ENCODE measurements around the gene EXOC6B.

The EXOC6B gene

DNA sequence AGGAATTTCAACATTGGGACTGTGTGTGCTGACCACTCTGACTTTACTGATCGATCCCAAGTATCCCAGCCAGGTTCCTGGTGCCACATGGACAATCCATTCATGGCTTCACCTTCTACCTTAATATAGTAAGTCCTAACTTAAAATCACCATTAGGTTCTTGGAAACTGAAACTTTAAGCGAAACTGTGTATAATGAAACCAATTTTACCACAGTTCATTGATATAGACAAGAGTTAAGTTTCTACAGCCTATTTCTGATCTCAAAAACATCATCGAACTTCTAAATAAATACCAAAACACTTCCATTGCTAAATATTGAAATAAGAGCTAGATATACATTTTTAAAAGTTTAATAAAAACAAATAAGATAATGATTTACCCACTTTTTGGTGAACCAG, 4.4 kb upstream of the EXOC6B start:
- DNase-seq (ENCODE audit: low read depth in 2 of 3, low spot score in 1 of 3), result no peak

DNA sequence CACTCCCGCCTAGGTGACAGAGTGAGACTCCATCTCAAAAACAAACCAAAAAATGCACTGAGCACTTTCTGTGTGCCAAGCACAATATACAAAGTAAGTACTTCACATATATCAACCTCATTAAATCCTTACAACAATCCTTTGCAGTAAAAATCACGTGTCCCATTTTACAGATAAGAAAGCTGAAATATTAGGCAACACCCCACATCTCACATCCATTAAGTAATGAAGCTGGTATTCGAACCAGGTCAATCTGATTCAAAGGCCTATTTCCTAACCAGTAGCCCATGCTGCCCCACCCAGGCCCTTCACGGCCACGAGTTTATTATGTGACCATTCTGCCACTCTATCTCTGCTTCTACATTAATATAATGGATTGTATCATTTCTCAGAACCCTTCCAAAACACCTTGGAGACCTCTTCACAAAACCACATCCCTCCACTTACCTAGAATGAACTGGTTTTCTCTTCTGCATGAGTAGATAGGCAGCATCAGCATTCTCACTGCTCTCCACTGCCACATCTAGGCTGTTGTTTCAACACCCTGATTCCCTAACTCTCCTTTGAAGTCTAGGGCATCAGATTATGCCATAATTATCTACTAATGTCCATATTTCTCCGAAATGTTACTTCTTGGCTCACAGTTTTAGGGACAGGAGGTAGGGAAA, 3.1 kb upstream of the EXOC6B start:
- DNase-seq (ENCODE audit: low read depth in 2 of 3, low spot score in 1 of 3), result no peak

DNA sequence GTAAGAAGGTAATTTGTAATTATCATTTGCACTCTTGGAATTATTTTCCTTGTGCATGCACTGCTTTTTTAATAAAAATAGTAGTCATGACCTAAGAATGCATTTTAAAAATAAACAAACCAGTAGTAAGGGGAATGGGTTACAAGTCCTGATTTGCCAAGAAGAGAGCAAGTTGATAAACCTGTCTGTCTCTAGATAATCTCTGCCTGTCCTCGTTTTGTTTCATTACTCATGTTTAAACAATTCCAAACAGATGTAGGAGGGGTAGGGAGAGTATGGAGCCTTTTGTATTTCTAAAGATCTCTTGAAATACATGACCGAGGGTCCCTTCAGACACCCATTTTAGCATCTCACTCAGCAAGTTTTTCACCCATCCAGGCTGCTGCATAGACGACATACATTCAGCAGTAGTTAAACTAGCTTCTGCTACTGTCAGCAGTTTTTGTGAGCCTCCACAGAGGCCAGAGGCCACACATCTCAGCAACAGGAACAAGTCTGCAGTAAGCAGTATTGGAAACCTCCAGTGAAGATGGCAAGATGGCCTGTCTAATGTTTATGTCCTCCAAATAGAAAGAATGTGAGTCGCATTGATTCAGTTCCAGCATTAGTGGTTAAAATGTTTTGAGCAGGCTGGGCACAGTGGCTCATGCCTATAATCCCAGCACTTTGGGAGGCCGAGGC, 2.3 kb upstream of the EXOC6B start:
- DNase-seq (ENCODE audit: low read depth in 2 of 3, low spot score in 1 of 3), result no peak

DNA sequence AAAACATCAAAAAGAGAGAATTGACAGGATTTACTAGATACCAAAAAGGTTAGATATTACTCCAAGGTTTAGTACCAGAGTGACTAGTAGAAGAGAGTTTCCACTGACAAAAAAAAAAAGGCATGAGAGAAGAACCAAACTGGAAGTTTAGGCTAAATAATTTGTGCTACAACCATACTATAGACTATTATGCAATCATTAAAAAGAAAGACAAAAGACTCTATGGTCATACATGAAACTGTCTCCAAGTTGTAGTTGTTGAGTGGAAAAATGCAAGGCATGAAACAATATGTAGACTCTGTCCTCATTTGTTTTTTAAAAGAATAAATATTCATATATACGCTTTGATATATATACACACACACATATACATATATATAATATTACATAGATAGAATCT, 1.7 kb upstream of the EXOC6B start:
- DNase-seq (ENCODE audit: low read depth in 2 of 3, low spot score in 1 of 3), result no peak

DNA sequence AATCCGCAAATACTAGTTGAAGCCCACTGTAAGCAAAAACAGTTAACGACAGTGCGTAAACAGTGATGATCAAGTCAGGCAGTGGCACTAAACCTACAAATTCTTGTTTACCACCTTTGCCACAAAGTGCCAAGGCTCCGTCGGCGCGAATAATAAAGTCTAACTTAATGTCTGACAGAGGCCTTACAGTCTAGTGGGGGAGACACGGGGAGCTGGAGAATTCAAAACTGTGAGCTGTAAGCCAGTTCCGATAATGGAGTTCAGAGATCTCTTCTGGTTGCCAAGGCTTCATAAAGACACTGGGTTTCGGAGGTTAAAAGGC, 284 bp upstream of the EXOC6B start:
- no peak for DNase-seq (ENCODE audit: low read depth in 2 of 3, low spot score in 1 of 3)

DNA sequence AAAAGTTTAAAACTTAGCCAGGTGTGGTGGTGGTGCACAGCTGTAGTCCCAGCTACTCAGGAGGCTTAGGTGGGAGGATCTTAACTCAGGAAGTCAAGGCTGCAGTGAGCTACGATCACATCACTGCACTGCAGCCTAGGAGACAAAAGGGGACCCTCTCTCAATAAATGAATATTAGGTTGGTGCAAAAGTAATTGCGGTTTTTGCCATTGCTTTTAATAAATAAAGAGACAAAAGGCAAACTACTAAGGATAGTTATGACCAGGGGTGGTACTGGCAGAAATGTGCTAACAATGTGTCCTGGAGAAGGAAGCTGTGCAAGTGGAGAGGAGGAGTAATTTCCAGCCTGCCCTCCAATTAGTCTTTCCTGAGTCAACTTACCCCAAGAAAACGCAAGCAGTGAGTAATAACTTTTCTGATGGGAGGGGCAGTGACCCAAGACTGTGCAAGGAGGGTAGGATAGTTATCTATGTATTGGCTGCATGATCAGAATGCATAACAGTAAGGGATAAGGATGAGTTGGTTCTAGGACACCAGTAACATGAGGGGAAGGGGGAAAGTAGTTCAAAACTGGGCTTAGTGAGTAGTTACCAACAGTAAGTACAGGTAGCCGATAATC, 1.5 kb downstream of the EXOC6B start:
- DNase-seq (ENCODE audit: low read depth in 2 of 3, low spot score in 1 of 3), result peak in 1 of 3 donors; percentile 15

DNA sequence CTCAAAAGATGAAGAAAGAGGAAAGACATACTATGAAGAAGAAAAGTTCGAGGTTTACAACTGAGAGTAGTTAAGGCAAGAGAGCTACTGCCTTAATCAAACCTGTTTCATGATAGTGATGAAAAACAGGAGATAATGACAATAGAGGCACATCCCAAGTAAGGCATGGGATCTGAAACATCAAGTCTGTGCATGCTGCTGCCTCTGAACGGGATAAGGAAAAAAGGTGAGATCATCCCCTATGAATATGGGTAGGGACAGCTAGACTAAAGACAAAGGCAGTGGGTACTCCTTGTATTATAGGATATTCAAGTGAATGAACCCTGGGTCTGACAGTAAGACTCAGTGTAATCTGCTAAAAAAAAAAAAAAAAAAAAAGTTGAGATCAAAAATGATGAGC, 3.0 kb downstream of the EXOC6B start:
- DNase-seq (ENCODE audit: low read depth in 2 of 3, low spot score in 1 of 3), result no peak

DNA sequence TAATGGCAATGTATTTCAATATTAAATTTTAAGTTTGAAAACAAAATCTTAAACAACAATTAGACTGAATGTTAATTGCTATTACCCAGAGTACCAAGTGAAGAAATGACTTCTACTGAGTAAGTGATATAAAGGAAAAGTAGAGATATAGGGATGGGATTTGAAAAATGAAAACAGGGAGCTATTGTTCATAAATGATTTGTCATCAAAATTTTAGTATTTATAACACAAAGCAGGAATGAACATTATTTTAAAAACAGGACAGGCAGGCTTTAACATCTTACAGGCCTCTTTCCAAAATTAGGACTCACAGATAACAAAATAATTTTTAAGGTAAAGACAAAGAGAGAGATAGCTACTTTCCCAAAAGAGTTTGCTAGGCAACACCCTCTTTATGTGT, 3.9 kb downstream of the EXOC6B start:
- DNase-seq (ENCODE audit: low read depth in 2 of 3, low spot score in 1 of 3), result no peak

DNA sequence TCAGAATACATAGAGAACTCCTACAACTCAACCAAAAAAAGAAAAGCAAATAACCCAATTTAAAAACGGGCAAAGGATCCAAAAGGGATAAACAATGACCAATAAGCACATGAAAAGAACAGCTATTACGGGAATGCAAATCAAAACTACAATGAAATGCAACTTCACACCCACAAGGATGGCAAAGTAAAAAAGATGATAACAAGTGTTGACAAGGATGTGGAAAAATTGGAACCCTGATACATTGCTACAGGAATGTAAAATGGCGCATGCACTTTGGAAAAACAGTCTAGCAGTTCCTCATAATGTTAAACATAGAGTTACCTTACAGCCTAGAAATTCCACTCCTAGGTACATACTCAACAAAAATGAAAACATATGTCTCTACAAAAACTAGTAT, 4.7 kb downstream of the EXOC6B start:
- DNase-seq (ENCODE audit: low read depth in 2 of 3, low spot score in 1 of 3), result no peak

DNA sequence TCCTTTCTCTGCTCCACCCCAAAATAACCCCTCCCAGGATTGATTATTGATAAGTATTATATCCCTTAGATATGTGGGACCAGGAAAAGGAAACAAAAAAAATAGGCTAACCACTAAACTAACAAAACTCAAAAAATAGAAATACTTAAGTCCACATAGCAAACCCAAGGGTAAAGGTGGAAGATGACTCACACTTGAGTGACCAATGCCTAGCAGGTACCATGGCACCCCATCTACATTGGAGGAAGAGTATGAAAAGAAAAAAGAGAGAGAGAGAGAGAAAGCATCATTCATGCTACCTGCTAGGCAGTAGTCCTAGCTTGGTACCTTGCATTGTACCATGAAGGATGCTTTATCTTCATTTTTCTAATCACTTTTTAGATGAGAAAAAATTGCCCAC, 6.3 kb downstream of the EXOC6B start:
- no peak for DNase-seq (ENCODE audit: low read depth in 2 of 3, low spot score in 1 of 3)

DNA sequence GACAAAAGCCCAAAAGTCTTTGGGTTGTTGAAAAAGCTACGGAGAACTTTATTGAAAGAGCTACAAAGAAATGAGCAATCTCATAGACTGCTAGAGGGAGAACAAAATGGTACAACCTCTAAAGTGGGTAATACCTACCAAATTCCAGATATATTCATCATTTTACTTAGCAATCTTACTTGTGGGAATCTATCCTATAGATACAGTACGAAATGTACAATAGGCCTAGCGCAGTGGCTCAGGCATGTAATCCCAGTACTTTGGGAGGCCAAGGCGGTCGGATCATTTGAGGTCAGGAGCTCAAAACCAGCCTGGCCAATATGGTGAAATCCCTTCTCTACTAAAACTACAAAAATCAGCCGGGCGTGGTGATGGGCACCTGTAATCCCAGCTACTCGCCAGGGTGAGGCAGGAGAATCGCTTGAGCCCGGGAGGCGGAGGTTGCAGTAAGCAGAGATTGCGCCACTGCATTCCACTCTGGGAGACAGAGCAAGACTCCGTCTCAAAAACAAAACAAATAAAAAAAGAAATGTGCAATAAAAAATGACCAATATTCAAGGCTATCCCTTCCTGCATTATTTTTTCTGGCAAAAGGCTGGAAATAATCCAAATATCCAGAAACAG, 10.1 kb downstream of the EXOC6B start:
- no peak for DNase-seq (ENCODE audit: low read depth in 2 of 3, low spot score in 1 of 3)

DNA sequence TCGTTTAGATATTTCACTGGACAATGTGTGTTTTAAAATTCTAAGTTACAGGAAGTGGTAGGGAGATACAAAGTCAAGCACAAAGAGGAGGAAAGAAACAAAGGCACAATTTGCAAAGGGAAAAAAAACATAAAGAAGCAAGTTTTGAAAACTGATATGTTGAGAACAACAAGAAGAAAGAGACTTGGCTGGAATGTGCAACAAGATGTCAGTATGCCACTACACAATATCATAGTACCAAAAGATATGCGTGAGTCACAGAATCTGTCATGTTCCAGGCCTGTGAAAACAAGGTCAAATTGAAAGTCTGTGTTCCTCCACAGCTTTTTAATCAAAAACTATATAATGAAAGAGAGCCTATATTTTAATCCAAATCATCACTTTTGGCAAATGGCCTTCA, 12.0 kb downstream of the EXOC6B start:
- no peak for DNase-seq (ENCODE audit: low read depth in 2 of 3, low spot score in 1 of 3)

DNA sequence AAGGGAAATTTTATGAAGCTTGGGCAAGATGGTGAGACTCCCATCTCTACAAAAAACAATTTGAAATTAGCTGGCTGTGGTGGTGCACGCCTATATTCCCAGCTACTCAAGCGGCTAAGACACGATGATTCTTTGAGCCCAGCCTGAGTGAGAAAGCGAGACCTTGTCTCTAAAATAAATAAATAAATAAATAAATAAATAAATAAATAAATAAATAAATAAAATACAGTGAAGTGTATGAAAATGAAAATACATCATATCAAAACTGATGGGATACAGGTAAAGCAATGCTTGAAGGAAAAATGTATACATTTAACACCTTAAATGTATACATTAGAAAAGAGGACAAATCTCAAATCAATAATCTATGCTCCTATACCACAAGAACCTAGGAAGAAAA, 15.7 kb downstream of the EXOC6B start:
- DNase-seq (ENCODE audit: low read depth in 2 of 3, low spot score in 1 of 3), result no peak

DNA sequence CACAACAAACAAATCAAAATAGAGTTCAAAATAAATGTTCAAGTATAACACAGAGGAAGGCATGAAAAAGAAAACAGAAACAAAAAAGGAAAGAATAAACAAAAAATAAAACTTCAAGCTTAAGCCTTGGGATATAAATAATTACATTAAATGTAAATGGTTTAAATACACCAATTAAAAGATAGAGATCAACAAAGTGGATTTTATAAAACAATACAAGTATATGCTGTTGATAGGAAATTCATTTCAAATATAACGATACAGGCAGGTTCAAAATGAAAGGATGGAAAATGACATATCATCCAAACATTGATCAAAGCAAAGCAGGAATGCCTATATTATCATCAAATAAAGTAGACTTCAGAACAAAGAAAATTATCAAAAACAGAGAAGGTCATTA, 16.7 kb downstream of the EXOC6B start:
- DNase-seq (ENCODE audit: low read depth in 2 of 3, low spot score in 1 of 3), result no peak

DNA sequence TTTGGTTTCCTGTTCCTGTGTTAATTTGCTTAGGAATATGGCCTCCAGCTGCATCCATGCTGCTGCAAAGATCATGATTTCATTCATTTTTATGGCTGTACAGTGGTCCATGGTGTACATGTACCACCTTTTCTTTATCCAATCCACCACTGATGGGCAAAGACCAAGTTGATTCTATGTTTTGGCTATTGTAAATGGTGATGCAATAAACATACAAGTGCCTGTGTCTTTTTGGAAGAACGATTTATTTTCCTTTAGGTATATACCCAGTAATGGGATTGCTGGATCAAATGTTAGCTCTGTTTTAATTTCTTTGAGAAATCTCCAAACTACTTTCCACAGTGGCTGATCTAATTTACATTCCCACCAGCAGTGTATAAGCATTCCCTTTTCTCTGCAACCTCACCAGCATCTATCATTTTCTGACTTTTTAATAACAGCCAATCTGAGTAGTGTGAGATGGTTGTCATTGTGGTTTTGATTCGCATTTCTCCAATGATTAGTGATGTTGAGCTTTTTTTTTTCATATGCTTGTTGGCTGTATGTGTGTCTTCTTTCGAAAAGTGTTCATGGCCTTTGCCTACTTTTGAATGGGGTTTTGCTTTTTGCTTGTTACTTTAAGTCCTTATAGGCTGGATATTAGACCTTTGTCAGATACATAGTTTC, 19.4 kb downstream of the EXOC6B start:
- DNase-seq (ENCODE audit: low read depth in 2 of 3, low spot score in 1 of 3), result no peak

DNA sequence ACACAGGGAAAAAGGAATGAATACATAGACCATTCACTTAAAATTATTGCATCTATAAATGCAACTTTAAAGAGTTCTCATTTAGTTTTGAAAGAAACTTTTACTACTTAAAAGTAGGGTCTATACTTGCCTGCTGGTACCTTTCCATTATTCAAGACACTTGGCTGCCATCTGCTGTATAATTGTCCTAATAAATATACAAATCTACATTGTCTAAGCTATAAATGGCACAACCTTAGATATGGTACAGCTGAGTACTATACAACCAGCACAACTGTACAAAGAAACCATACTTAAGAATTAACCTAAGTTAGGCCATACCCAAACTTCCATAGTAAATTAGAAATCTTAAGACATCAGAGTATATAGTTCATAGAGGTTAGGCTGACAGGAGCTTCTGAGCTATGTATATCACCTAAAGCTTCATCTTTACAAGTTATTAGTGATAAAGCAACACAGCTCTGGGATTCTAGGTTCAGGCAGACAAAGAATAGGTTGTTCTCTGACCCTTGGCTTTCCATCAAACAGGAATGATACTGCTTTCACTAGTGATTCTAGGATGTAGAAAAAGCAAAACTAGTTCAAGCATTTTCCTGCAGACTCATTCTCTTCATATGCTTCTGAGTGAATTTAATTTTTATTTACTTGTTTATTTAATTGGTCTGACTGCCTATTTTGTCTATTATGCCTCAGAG, 22.1 kb downstream of the EXOC6B start:
- DNase-seq (ENCODE audit: low read depth in 2 of 3, low spot score in 1 of 3), result no peak

DNA sequence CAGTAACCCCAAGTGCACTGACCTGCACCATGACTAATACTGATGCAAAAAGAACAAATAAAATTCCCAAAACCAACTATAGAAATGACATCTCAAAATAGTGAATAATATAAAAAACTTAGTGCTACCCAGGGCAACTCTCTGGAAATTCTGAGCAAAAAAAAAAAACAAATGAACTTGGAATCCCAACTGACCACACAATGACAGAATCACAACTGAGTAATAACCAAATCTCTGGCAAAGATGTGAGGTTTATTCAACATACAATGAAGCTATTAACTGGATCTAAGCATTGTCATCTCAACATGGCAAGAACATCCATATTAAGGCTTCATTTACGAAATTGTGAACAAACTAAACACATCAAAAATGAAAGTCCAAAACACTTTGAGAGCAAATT, 22.7 kb downstream of the EXOC6B start:
- no peak for DNase-seq (ENCODE audit: low read depth in 2 of 3, low spot score in 1 of 3)

DNA sequence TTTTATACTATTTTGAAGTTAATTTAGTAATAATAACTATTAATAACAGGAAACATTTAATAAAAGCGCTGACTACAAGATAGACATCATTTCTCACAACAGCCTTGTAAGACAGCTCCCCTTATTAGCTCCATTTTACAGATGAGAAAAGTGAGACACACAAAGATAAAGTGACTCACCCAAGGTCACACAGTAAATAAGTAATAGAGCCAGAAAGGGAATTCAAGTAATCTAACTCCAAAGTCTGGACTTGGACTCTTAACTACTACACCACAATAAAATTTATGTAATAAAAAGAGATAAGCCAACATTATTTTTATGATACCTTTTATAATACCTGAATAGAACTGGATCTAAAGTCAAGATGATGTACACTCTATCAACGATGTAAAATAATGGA, 25.3 kb downstream of the EXOC6B start:
- no peak for DNase-seq (ENCODE audit: low read depth in 2 of 3, low spot score in 1 of 3)

DNA sequence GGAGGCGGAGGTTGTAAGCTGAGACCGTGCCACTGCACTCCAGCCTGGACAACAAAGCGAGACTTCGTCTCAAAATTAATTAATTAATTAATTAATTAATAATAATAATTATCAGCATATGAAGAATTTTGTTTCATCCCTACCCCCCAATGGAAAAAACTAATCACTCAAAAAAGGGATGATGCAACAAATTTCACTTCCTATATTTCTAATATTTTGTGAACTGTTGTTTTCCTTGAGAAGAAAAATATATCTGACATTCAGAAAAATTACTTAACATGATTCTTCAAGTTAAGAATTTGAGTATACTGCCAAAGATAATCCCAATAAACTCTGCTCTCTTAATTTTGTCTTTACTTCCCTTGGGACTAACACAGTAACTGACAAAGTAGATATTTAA, 28.1 kb downstream of the EXOC6B start:
- no peak for DNase-seq (ENCODE audit: low read depth in 2 of 3, low spot score in 1 of 3)

DNA sequence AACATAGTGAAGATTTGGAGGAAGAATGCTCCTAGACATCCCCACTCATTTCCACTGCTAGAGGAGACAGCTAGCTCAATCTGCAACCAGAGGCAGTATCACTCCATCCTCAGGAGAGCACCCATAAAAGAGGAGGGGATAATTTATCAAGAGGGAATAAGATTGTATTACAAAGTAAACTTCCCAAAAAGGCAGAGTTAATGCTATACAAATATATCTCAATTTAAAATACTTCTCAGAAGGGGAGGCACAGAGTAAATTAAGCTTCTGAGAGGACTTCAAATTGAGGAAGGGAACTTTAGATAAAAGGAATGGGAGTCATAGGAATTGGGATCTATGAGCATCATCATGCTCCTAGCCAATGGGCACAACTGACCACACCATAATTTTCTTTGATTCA, 29.1 kb downstream of the EXOC6B start:
- no peak for DNase-seq (ENCODE audit: low read depth in 2 of 3, low spot score in 1 of 3)

DNA sequence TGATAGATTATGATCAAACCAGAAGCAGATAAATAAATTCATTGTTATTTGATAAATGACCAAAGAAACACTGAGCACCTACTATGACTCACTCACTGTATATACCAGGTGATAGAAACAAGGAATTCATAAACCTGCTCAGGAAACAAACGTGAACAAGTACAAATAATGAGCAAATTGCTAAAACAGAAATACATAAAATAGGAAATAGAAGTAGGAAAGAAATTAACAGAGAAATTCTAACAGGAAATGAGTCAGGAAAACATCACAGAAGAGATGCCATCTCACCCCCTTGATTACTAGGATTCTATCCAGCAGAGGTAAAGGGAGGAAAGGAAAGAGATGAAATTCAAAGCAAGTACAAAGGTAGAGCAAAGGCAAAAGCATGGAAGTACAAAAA, 31.3 kb downstream of the EXOC6B start:
- no peak for DNase-seq (ENCODE audit: low read depth in 2 of 3, low spot score in 1 of 3)
